Gastrocnemius medialis (tissue), 4 donors: ENCODE data around the gene DPYSL5.

Experiments used
- POLR2A ChIP-seq, 2 donors: fragments of 450-650 bp; IDR thresholded peaks; one replicate each; pipeline ENCODE4 v1.6.1; 2017; ENCODE audit warnings: antibody characterized with exemption in 2 of 2, mild to moderate bottlenecking in 2 of 2, moderate library complexity in 2 of 2
- TF ChIP-seq, protein P1 (sequence below), 5 experiments: fragments of 450-650 bp in 3 of 5; fragments of 200-600 bp in 2 of 5; sonication (generic) in 2 of 5; IDR thresholded peaks in 4 of 5; conservative IDR thresholded peaks in 1 of 5; 1 replicate in 4 of 5; 2 replicates in 1 of 5; pipeline ENCODE4 v1.5.1; 2016 to 2019; ENCODE audit warnings: antibody characterized with exemption in 5 of 5, mild to moderate bottlenecking in 3 of 5, moderate library complexity in 3 of 5

DNA sequence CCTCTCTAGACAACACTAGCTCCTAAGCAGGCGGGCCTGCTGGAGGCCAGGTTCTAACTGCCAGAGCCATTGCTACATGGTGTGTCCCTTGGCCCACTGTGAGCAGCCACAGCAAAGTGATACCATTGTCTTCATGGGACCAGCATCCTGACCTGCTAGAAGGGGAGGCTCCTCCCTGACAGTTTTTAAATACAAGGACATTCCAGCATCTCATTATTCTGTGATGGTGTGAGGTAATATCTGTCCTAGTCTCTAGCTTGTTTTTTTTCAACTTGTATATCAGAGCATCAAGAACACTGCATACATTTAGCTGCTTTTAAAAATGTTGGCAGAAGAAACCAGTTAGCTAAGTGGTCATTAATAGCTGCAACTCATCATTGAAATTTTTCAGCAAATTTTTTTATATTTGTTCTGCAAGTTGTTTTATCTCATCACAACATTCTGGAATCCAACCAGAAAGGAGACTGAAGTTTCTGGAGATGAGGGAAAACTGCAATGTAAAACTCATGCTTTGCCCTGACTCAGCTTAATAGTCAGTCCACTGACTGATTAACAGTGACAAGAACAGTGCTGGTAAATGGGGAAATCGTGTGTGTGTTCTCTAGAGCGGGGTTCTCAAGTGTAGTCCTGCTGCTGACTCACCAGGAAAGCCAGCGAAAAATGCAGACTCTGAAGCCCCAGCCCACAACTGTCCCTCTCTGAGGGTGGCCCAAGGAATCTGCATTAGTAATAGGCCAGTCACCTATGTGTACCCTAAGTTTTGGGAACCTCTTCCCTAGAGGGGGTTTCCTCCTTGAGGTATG, 140.3 kb downstream of the DPYSL5 start:
- TF ChIP-seq, protein P1, sequence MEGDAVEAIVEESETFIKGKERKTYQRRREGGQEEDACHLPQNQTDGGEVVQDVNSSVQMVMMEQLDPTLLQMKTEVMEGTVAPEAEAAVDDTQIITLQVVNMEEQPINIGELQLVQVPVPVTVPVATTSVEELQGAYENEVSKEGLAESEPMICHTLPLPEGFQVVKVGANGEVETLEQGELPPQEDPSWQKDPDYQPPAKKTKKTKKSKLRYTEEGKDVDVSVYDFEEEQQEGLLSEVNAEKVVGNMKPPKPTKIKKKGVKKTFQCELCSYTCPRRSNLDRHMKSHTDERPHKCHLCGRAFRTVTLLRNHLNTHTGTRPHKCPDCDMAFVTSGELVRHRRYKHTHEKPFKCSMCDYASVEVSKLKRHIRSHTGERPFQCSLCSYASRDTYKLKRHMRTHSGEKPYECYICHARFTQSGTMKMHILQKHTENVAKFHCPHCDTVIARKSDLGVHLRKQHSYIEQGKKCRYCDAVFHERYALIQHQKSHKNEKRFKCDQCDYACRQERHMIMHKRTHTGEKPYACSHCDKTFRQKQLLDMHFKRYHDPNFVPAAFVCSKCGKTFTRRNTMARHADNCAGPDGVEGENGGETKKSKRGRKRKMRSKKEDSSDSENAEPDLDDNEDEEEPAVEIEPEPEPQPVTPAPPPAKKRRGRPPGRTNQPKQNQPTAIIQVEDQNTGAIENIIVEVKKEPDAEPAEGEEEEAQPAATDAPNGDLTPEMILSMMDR (IDR thresholded peaks at IDR 0.05 in 4 of 5, conservative IDR thresholded peaks at IDR 0.05 in 1 of 5): no peak
- TF ChIP-seq POLR2A (IDR thresholded peaks at IDR 0.05): no peak
